B cell (primary cell): ENCODE measurements around the gene WRAP73.

Source experiments
- CTCF ChIP-seq: fragments of 200-600 bp; IDR thresholded peaks from one replicate; pipeline ENCODE4 v1.8.0; 2022; ENCODE audit warnings: antibody characterized with exemption, mild to moderate bottlenecking
- EZH2 ChIP-seq: IDR thresholded peaks from 2 replicates; pipeline ENCODE4 v1.6.1; 2012; ENCODE audit warnings: borderline replicate concordance, low read depth, mild to moderate bottlenecking, moderate library complexity, low read length; ENCODE audit not compliant: insufficient read depth, poor library complexity, severe bottlenecking

- no peak for TF ChIP-seq CTCF
- no peak for TF ChIP-seq EZH2
These were observed 8.1 kb downstream of the WRAP73 start for GRCh38 chr1:3641816-3642215.
